GM19351 (cell line): Measurements from ENCODE around the gene ANAPC7.
"Not testable (repeated sequence)": the region's sequence is repeated elsewhere in the genome, so short reads cannot be mapped to it uniquely, and the experiment has no call there.

Experiments used
- ATAC-seq: cut with Tn5 transposase; IDR thresholded peaks from one replicate; pipeline ENCODE4 v1.9.1; 2021; ENCODE audit warnings: mild to moderate bottlenecking, moderate library complexity; ENCODE audit not compliant: unreplicated experiment

ANAPC7 gene

DNA sequence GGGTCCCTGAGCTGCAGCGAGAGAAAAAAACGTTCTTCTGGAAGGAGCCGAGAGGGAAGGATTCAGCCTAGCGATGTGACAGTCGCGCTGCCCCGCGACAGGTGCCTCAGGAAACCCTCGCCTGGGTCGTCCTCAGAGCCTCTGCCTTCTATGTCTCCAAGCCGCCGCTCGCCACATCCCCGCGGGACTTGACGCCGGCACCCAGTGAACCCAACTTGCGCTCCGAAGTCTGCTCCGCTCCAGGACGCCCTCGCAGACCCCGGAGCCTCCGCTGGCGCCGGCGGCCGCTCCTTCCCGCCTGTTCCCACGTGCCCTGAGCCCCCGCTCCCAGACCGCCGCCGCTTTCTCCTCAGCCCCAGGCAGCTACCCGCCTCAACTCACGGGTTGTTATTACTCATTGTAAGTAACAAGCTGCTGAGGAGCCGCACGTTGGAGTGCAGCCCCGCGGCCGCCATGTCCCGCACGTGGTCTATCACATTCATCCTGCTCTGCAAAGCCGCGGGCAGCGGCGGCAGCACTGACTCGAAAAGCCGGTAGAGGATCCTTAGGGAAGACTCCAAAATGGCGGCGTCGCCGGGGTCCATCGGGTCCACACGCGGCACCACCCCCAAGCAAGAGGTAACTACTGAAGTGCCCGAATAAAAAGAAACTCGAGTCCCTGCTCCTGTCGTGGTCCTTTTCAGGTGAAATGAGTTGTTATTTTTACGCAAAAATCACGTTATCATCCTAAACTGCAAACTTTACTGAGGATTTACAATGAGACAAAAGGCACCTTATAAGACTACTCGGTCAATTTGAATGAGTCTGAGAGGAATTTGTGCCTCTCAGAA, at the start of gene ANAPC7:
Gene ANAPC7, minus strand, starts transcription at position 563 of the 830 bp plus-strand sequence. Its CDS starts 81 bp downstream, at position 482.
- ATAC-seq = peak; percentile 73

DNA sequence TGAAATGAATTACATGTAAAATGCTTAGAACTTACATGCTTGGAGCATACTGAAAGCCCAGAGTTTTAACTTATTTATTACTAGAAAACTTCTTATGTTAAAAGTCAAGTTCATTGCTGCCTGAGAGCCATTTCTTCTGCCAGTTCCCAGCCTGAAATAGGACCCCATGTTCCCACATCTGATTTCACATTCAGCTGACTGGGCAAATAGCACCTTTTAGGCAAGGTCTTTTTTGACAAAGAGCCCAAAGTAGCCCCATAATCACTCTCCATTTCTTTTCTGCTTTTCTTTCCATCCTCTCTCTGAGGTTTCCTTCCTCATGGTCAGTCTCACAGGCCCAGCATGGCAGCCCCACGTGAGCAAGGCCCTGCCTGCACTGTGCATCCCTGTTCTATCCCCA, 47.8 kb upstream of the ANAPC7 start:
- no peak for ATAC-seq

DNA sequence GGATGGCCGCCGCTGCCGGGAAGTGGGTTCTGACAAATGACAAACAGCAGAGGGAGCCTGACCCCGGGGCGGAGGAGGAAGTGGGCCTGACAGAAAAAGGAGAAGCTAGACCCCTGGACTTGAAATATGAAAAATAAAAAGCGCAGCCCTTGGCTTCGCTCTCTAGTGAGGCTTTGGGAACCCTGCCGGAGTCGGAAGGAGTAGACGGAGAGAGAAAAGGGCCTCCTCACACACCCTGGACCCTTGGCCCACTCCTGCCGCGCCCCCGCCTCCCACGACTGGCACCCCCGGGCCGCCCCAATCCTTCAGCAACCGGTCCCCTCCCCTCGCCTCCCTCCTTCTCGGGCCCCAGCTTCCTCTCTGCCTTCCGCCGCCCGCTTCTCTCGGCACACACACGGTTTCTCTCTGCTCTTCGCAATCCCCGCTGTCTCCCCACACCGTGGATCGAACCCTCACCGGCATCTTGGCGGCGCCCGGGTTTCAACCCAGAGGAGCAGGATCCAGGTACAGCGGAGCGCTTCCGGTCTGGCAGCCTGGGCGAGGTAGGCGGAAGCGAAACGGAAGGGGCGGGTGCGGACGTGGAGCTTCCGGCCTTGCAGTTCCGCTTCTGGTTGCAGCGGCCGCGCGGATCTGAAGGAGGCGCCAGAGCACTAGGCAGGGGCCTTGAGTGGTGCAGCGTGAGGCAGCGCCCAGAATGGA, 46.4 kb upstream of the ANAPC7 start, which contains the start of gene ARPC3:
Gene ARPC3, minus strand, starts transcription at position 539 of the 699 bp plus-strand sequence. Its CDS starts 77 bp downstream, at position 462.
- ATAC-seq = peak; percentile 96

DNA sequence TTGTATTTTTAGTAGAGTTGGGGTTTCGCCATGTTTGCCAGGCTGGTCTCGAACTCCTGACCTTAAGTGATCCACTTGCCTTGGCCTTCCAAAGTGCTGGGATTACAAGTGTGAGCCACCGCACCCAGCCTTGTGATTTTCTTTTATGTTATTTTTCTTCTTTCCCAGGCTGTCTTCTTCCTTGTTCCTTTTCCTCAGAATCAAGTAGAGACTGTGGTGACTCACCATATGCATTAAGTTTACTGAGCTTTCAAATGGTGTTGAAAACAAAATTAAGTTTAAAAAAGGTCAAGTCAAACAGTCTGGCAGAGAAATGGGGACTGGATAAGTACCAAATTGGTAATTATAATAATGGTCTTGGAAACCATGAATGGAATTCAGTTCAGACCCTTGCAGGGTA, 40.9 kb upstream of the ANAPC7 start:
- ATAC-seq = no peak

DNA sequence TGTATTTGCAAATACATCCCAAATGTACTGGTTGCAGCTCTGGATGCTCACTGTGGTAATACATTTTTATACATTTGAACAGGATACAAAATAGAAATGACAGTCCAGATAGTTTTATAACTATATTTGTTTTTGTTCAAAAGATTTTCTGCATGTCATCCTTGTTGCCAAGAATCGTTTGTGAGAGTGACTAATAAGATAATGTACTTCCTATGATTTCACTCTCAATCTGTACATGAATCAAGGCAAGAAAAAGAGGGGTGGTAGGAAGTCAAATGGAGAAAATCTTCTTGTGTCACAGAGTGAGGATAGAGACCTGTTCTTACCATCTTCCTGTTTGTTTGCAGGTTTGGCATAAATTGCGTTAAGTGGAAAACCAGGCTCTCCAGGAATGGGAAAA, 32.7 kb upstream of the ANAPC7 start:
- no peak for ATAC-seq

DNA sequence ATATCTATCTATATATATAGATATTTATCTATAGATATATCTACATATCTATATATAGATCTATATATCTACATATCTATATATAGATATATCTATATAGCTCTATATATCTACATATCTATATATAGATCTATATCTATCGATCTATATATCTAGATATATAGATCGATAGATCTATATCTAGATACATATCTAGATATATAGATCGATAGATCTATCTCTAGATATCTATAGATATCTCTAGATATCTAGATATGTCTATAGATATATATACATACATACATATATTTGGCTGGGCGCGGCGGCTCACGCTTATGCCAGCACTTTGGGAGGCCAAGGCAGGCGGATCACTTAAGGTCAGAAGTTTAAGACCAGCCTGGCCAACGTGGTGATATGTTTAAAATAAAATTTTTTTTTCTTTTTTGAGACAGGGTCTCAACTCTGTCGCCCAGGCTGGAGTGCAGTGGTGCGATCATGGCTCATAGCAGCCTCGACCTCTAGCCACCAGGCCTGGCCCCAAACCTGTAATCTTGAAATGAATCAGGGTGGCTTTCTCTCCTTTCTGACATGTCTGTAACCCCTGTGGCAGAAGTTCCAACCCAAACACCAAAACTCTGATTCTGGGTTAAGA, 28.6 kb upstream of the ANAPC7 start:
- no peak for ATAC-seq

DNA sequence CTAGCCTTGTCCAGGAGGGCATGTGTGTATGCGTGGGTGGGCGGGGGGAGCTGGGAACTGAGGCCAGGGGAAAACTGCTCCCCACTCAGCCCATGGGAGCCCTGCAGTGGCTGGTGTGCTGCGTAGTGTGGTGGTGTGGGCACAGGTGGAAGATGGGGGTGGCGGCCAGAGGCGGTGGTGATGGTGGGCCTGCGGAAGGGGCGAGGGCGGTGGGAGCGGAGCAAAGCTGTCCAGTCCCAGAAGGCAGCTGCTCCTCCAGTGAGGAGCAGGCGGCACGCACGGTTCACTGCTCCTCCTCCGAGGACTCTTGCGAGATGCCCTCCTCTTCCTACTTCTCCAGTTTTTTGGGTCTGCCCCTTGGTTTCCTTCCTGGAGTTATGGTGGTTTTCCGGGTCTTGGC, 26.2 kb upstream of the ANAPC7 start:
- not testable (repeated sequence) for ATAC-seq

DNA sequence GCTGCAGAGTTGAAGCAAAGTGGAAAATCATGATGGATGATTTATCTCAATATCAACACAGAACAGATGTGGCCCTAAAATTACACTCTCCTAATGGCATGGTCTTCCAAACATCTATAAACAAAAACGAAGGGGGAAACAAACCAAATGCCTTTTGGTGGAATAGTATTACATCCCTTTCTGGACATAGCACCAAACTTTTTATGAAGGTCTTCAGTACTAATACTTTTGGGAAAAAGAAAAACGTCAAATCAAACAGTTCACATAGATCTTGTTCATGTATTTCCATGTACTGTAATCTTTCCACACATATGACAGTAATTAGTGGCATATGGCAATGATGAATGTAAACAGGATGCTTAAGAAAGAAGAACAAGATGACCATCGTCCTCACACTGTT, 22.9 kb upstream of the ANAPC7 start:
- ATAC-seq = no peak

- ATAC-seq = no peak
Observed at GRCh38 chr12:110424237-110424636, 20.7 kb upstream of the ANAPC7 start.

DNA sequence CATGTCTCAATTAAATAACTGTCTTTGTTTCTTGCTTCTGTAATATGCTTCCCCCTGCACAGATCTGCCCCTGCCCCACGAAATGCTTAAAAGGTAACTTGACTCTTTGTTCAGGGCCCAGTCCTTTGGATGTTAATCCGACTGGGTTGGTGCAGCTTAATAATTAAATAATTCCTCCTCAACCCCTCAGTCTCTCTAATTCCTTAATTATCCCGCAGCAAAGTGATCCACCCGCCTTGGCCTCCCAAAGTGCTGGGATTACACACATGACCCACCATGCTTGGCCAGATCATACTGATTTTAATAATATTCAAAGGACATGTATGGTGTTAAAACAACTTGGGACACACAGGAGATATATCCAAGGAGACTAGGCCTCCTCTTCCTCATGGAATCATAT, 18.2 kb upstream of the ANAPC7 start:
- ATAC-seq = no peak

DNA sequence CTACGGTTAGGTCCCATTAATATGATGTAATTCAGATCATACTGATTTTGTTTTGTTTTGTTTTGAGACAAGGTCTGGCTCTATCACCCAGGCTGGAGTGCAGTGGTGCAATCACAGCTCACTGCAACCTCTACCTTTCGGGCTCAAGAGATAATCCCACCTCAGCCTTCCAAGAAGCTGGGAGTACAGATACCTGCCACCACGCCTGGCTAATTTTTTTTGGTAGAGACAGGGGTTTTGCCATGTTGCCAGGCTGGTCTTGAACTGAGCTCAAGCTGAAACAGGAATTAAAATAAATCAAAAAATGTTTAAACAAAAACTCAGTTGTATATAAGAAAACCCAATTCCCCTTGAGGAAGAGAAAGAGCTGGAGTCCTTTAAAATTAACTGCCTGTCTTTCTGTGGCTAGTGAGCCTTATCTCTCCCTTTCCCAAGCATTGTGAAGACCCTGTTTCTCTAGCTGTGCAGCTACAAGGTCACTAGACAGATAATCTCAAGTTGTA, 17.7 kb upstream of the ANAPC7 start:
- no peak for ATAC-seq

DNA sequence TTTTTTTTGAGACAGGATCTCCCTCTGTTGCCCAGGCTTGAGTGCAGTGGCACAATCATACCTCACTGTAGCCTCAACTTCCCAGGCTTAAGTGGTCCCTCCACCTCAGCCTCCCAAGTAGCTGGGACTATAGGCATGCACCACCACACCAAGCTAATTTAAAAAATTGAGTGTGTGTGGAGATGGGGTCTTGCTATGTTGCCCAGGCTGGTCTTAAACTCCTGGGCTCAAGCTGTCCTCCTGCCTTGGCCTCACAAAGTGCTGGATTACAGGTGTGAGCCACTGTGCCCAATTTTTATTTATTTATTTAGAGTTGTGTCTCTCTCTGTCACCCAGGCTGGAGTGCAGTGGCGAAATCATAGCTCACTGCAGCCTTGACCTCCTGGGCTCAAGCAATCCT, 17.1 kb upstream of the ANAPC7 start:
- not testable (repeated sequence) for ATAC-seq

GRCh38 chr12:110417113-110417512, 13.6 kb upstream of the ANAPC7 start:
- not testable (repeated sequence) for ATAC-seq

DNA sequence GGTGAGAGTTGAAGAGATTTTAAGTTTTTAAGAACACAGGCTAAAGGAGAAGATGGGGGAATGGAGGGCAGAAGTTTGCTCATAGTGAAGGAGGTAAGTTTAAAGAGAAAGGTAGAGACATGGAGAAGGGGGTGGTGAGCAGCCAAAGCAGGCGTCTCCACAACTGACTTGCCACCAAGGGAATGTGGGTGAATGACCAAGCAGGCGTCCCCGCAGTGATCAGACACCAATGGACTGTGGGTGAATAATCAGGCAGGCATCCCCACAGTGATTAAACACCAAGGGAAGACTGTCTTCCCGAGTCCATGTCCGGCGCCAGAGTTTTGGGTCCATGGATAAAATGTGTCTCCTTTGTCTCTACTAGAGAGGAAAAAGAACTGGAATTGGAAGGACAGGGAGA, 6.6 kb upstream of the ANAPC7 start:
- ATAC-seq = not testable (repeated sequence)

DNA sequence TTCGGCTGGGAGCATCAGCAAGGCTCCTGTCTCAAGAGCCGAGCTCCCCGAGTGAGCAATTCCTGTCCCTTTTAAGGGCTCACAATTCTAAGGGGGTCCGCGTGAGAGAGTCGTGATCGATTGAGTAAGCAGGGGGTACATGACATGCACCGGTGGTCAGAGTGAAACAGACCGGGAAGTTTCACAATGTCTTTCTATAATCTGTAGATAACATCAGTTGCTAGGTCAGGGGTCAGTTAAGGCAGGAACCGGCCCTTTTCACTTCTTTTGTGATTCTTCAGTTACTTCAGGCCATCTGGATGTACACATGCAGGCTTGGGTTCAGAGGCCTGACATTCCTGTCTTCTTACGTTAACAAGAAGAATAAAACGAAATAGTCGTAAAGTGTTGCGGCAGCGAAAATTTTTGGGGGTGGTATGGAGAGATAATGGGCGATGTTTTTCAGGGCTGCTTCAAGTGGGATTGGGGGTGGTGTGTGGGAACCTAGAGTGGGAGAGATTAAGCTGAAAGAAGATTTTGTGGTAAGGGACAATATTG, 1.7 kb upstream of the ANAPC7 start:
- ATAC-seq = not testable (repeated sequence)

DNA sequence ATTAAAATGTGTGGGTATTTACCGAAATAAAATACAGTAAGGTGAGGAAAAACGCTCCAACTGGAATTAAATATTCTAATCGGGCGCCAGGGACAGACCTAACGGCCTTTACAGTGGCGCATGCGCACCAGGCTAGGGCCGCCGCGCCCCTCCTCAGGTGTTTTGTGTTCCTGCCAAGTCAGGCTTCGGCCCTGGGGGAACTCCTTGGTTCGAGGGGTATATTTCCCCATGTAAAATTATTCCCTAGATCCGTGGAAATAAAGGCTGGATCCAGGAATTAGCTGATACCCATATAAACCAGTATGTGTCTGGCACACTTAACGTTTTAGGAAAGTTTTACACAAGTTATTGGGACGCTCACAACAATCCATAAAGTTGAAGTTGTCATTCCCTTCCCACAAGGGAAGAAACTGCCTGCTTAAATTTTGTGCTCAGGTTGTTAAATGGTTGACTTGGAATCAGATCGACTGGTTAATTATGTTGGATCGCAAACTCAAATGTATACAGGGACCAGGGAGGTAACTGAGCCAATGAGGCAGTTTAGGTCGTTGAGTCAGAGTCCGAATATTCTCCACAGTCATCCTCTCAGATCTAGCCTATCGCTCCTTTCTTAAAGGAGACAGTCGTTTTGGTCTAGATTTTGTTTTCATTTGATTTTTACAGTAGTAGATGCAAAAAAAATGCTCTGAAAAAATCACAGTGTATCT, 621 bp upstream of the ANAPC7 start:
- ATAC-seq = no peak

GRCh38 chr12:110382683-110383082, 20.8 kb downstream of the ANAPC7 start:
- no peak for ATAC-seq

GRCh38 chr12:110379631-110380030, 23.9 kb downstream of the ANAPC7 start:
- no peak for ATAC-seq

DNA sequence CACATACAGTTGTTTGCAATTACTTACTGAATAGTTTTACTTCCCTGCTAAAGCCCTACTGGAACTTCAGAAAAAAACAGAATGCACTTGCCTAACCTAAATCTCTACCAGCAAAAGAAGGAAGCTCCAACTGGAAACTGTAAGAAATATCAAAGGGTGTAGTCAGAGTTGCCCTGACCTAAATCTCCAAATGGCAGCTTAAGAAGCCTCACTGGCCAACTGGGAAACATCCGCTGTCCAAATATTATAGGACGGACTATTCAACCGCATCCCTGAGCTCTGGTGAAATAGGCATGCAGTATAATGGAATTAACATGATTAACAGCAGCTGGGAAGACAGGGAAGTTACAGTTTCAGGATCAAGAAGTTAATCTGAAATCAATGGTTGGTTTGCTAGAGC, 24.3 kb downstream of the ANAPC7 start:
- ATAC-seq = no peak

- not testable (repeated sequence) for ATAC-seq
Observed at GRCh38 chr12:110378131-110378790, 25.2 kb downstream of the ANAPC7 start.
